Measurements from ENCODE around the gene PIP. TPM values are rescaled to one million over a fixed set of nuclear protein-coding genes. Genes with fewer than 3 reads are reported as not detected.

PIP gene
- total and polyA plus RNA-seq, 2 of the 8 experiments (the other 6 are each of a cell fraction or from before 2014, with no cell fraction given), result not detected

Other genes starting within 250 kb of the PIP start
- gene TRPV6, start 246.3 kb upstream of the PIP start, total RNA-seq (2021; fragmentation: NEBNext Ultra II Directional; extraction: Animal tissue kit (Norgen Biotek cat#: 25700)), result 0.48 and 0.52 TPM in 2 replicates
- 1.1 and 2.1 TPM in 2 replicates for gene TRPV6, start 246.3 kb upstream of the PIP start, polyA plus RNA-seq (2011; rRNA removed)
- gene TRPV5, start 198.3 kb upstream of the PIP start, total RNA-seq (2021; fragmentation: NEBNext Ultra II Directional; extraction: Animal tissue kit (Norgen Biotek cat#: 25700)), result not detected in 2 replicates
- 0.03 and 0.05 TPM in 2 replicates for gene TRPV5, start 198.3 kb upstream of the PIP start, polyA plus RNA-seq (2011; rRNA removed)
- not detected in 2 replicates for gene LLCFC1, start 192.6 kb upstream of the PIP start, total RNA-seq (2021; fragmentation: NEBNext Ultra II Directional; extraction: Animal tissue kit (Norgen Biotek cat#: 25700))
- gene LLCFC1, start 192.6 kb upstream of the PIP start, polyA plus RNA-seq (2011; rRNA removed), result not detected in 2 replicates
- 1.1 and 1.8 TPM in 2 replicates for gene KEL, start 169.7 kb upstream of the PIP start, total RNA-seq (2021; fragmentation: NEBNext Ultra II Directional; extraction: Animal tissue kit (Norgen Biotek cat#: 25700))
- gene KEL, start 169.7 kb upstream of the PIP start, polyA plus RNA-seq (2011; rRNA removed), result 1.9 and 3.6 TPM in 2 replicates
- gene OR9A2, start 104.9 kb upstream of the PIP start, total RNA-seq (2021; fragmentation: NEBNext Ultra II Directional; extraction: Animal tissue kit (Norgen Biotek cat#: 25700)), result not detected in 2 replicates
- gene OR9A2, start 104.9 kb upstream of the PIP start, polyA plus RNA-seq (2011; rRNA removed), result not detected in 2 replicates
- not detected in 2 replicates for gene OR6V1, start 79.7 kb upstream of the PIP start, total RNA-seq (2021; fragmentation: NEBNext Ultra II Directional; extraction: Animal tissue kit (Norgen Biotek cat#: 25700))
- gene OR6V1, start 79.7 kb upstream of the PIP start, polyA plus RNA-seq (2011; rRNA removed), result not detected in 2 replicates
- not detected in 2 replicates for gene TAS2R39, start 51.3 kb downstream of the PIP start, total RNA-seq (2021; fragmentation: NEBNext Ultra II Directional; extraction: Animal tissue kit (Norgen Biotek cat#: 25700))
- gene TAS2R39, start 51.3 kb downstream of the PIP start, polyA plus RNA-seq (2011; rRNA removed), result not detected in 2 replicates
- gene TAS2R40, start 90.0 kb downstream of the PIP start, total RNA-seq (2021; fragmentation: NEBNext Ultra II Directional; extraction: Animal tissue kit (Norgen Biotek cat#: 25700)), result not detected in 2 replicates
- not detected in 2 replicates for gene TAS2R40, start 90.0 kb downstream of the PIP start, polyA plus RNA-seq (2011; rRNA removed)
- 25.5 and 26.2 TPM in 2 replicates for gene GSTK1, start 131.4 kb downstream of the PIP start, total RNA-seq (2021; fragmentation: NEBNext Ultra II Directional; extraction: Animal tissue kit (Norgen Biotek cat#: 25700))
- 32.5 and 34.0 TPM in 2 replicates for gene GSTK1, start 131.4 kb downstream of the PIP start, polyA plus RNA-seq (2011; rRNA removed)
- gene TMEM139, start 152.9 kb downstream of the PIP start, total RNA-seq (2021; fragmentation: NEBNext Ultra II Directional; extraction: Animal tissue kit (Norgen Biotek cat#: 25700)), result 3.2 and 4.4 TPM in 2 replicates
- 6.7 and 7.6 TPM in 2 replicates for gene TMEM139, start 152.9 kb downstream of the PIP start, polyA plus RNA-seq (2011; rRNA removed)
- gene CASP2, start 156.3 kb downstream of the PIP start, total RNA-seq (2021; fragmentation: NEBNext Ultra II Directional; extraction: Animal tissue kit (Norgen Biotek cat#: 25700)), result 32.8 and 35.3 TPM in 2 replicates
- gene CASP2, start 156.3 kb downstream of the PIP start, polyA plus RNA-seq (2011; rRNA removed), result 18.3 and 23.7 TPM in 2 replicates
- gene CLCN1, start 184.0 kb downstream of the PIP start, total RNA-seq (2021; fragmentation: NEBNext Ultra II Directional; extraction: Animal tissue kit (Norgen Biotek cat#: 25700)), result 0.33 and 0.41 TPM in 2 replicates
- gene CLCN1, start 184.0 kb downstream of the PIP start, polyA plus RNA-seq (2011; rRNA removed), result 0.36 and 0.38 TPM in 2 replicates
- gene FAM131B, start 230.6 kb downstream of the PIP start, total RNA-seq (2021; fragmentation: NEBNext Ultra II Directional; extraction: Animal tissue kit (Norgen Biotek cat#: 25700)), result 35.5 and 38.2 TPM in 2 replicates
- gene FAM131B, start 230.6 kb downstream of the PIP start, polyA plus RNA-seq (2011; rRNA removed), result 23.1 and 28.8 TPM in 2 replicates
- gene ZYX, start 249.3 kb downstream of the PIP start, total RNA-seq (2021; fragmentation: NEBNext Ultra II Directional; extraction: Animal tissue kit (Norgen Biotek cat#: 25700)), result 159 and 174 TPM in 2 replicates
- gene ZYX, start 249.3 kb downstream of the PIP start, polyA plus RNA-seq (2011; rRNA removed), result 40.6 and 77.9 TPM in 2 replicates

All from H1 (cell line).